NK-92 (cell line): ENCODE results near the gene PDIA3.
"Not testable (repeated sequence)": the region's sequence is repeated elsewhere in the genome, so short reads cannot be mapped to it uniquely, and the experiment has no call there.

Experiments
- DNase-seq: peaks from one replicate; lab custom pipeline; 2025; ENCODE audit not compliant: unreplicated experiment; lab: John Stamatoyannopoulos, UW

PDIA3 gene

DNA sequence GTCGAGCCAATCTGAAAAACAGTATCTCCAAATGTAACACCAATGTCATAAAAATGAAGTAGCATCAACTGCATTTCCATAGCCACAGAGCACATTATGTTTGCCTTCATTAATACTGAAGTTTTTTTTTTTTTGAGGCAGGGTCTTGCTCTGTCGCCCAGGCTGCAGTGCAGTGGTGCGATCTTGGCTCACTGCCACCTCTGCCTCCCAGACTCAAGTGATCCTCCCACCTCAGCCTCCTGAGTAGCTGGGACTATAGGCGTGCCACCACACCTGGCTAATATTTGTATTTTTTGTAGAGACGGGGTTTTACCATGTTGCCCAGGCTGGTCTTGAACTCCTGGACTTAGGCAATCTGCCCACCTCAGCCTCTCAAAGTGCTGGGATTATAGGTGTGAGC, 68.8 kb downstream of the PDIA3 start:
- DNase-seq = not testable (repeated sequence)

DNA sequence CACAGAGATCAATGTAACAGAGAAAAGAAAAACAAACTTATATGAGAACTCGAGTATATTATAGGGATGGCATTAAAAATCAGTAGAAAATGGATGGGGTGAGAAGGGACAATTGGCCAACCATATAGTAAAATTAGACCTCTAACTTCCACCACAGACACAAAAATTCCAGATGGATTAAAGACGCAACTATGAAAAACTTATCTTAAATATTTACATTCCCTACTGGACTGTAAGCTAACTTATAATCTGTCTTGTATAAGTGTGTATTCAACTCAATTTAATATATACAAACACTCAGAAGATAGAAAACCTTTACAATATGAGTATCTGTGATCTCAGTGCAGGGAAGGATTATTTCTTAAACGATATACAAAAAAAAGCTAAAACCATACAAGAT, 75.3 kb downstream of the PDIA3 start:
- DNase-seq = no peak
